Sigmoid colon (tissue), 7 donors: ENCODE measurements around the gene IZUMO2. TPM values are rescaled to one million over a fixed set of nuclear protein-coding genes. Genes with fewer than 3 reads are reported as not detected.

Experiments used
- DNase-seq: peaks from one replicate; pipeline ENCODE4 v3.0.0-alpha.2; 2019
- H3K27ac ChIP-seq, 4 donors: fragments of 200-600 bp; sonication (generic); one replicate each; pipeline ENCODE4 v1.5.1; 2016 to 2019; ENCODE audit warnings: mild to moderate bottlenecking in 1 of 4
- H3K27me3 ChIP-seq, 3 donors: fragments of 200-600 bp; sonication (generic); one replicate each; pipeline ENCODE4 v1.5.1; 2019; ENCODE audit warnings: mild to moderate bottlenecking in 1 of 3
- H3K36me3 ChIP-seq, 4 donors: fragments of 200-600 bp; sonication (generic); one replicate each; pipeline ENCODE4 v1.5.1; 2016 to 2019
- H3K4me1 ChIP-seq, 4 donors: fragments of 200-600 bp; sonication (generic); one replicate each; pipeline ENCODE4 v1.5.1; 2017 to 2019
- H3K4me3 ChIP-seq, 4 donors: fragments of 200-600 bp; sonication (generic); one replicate each; pipeline ENCODE4 v1.5.1; 2017 to 2019; ENCODE audit warnings: mild to moderate bottlenecking in 2 of 4, moderate library complexity in 1 of 4
- H3K9me3 ChIP-seq, 4 donors: fragments of 200-600 bp in 3 of 4; sonication (generic) in 3 of 4; one replicate each; pipeline versions ENCODE4 v1.5.1 to v1.6.1; 2013 to 2019
- EP300 ChIP-seq, 4 donors: sonication (generic); formaldehyde crosslinking; IDR thresholded peaks; one replicate each; pipeline ENCODE4 v1.6.1; 2017; ENCODE audit warnings: antibody characterized with exemption in 4 of 4
- POLR2A ChIP-seq, 2 donors: fragments of 450-650 bp; IDR thresholded peaks; one replicate each; pipeline ENCODE4 v1.6.1; 2016; ENCODE audit warnings: antibody characterized with exemption in 2 of 2, mild to moderate bottlenecking in 2 of 2, moderate library complexity in 2 of 2
- POLR2AphosphoS5 ChIP-seq, 4 donors: sonication (generic); formaldehyde crosslinking; IDR thresholded peaks; one replicate each; pipeline ENCODE4 v1.6.1; 2017; ENCODE audit warnings: antibody characterized with exemption in 4 of 4
- WGBS, 2 donors: extraction: QIAGEN DNeasy Blood & Tissue Kit; methylation state at CpG; one replicate each; pipeline ENCODE4 v1.1.7; 2013; 5-methylcytosine and 5-hydroxymethylcytosine counted together
- intact Hi-C: fragments of 100-400 bp; cut with DNase I; formaldehyde crosslinking; loops from one replicate; pipeline ENCODE4 v1.15.1; 2023
- polyA plus RNA-seq, 3 donors: library from polyadenylated mRNA; stranded (reverse); fragments of 200-250 nt; gene quantifications; one replicate each; pipeline ENCODE4 v1.2.3, GENCODE V29; 2013
- total RNA-seq, 4 donors: library from RNA; depleted of rRNA; stranded (reverse); fragments of >200 nt; gene quantifications; one replicate each; pipeline ENCODE4 v1.1.0, GENCODE V29; 2016
- TF ChIP-seq, protein P1 (sequence below), 4 experiments: fragments of 450-650 bp in 3 of 4; fragments of 200-600 bp in 1 of 4; IDR thresholded peaks; one replicate each; pipeline ENCODE4 v1.5.1; 2016 to 2019; ENCODE audit warnings: antibody characterized with exemption in 4 of 4, mild to moderate bottlenecking in 3 of 4, moderate library complexity in 2 of 4
- donor health status: healthy with polysubstance abuse.
- donor health status: Bipolar disorder and iron deficiency.
- donor health status: healthy.

IZUMO2 gene
- total and polyA plus RNA-seq, 7 donors, result not detected

DNA sequence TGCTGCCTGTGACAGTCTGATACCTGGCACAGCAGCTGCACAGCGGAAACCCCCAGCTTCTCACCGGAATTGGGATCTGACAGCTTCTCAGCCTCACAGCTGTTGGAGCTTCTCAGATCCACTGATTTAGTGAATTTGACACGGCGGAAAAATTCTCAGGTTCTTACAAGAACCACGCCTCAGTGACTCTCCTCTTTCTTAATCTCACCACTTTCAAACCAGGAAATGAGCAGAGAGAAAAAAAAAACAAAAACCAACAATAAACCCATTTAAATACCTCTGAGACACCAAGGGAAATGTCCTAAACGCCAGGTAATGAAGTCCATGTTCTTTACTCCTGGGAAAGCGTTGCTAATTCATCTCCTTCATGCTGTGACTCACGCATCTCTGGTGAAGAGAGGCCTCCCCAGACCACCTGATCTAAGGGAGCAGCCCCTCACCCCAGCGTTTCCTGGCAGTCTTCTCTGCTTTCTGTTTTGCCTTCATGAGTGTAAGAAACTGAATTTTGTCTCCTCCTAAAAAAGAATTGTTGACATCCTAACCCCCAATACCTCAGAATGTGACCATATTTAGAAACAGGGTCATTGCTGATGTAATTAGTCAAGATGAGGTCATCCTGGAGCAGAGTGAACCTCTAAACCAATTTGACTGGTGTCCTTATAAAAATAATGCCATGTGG is 15.9 kb upstream of the IZUMO2 start:
- 11 to 47% methylated on average over 9 of the region's 9 CpGs for WGBS, 2 donors
- TF ChIP-seq POLR2AphosphoS5 (IDR thresholded peaks at IDR 0.05), result no peak
- TF ChIP-seq POLR2A (IDR thresholded peaks at IDR 0.05), result no peak
- no peak for TF ChIP-seq EP300 (IDR thresholded peaks at IDR 0.05)
- TF ChIP-seq, protein P1, sequence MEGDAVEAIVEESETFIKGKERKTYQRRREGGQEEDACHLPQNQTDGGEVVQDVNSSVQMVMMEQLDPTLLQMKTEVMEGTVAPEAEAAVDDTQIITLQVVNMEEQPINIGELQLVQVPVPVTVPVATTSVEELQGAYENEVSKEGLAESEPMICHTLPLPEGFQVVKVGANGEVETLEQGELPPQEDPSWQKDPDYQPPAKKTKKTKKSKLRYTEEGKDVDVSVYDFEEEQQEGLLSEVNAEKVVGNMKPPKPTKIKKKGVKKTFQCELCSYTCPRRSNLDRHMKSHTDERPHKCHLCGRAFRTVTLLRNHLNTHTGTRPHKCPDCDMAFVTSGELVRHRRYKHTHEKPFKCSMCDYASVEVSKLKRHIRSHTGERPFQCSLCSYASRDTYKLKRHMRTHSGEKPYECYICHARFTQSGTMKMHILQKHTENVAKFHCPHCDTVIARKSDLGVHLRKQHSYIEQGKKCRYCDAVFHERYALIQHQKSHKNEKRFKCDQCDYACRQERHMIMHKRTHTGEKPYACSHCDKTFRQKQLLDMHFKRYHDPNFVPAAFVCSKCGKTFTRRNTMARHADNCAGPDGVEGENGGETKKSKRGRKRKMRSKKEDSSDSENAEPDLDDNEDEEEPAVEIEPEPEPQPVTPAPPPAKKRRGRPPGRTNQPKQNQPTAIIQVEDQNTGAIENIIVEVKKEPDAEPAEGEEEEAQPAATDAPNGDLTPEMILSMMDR (IDR thresholded peaks at IDR 0.05), result no peak
- intact Hi-C loops, result no loop called here
- Histone ChIP-seq H3K4me1 (no peaks in the 10 kb centered on the region), H3K36me3 (no peaks in the 10 kb centered on the region), H3K9me3 (no peaks in the 10 kb centered on the region), H3K4me3 (no peak overlapping the region), H3K27ac (no peak overlapping the region), H3K27me3 (peaks cover 0 to 29% (median 8%) of the 10 kb centered on the region in 3 donors)
- DNase-seq, result no peak

DNA sequence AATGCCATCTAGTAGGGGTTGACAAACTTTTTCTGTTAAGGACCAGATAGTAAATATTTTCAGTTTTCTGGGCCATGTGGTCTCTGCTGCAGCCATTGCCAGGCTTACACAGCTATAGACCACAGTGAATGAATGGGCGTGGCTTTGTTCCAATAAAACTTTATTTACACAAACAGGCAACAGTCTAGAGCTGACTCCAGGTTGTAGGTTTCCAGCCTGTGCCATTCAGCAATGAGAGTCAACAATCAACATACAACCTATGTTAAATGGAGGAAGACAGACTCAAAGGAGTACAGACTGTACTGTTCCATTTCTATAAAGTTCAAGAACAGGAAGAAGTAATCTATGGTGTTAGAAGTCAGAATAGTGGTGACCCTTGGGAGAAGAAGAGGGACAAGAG is 15.2 kb upstream of the IZUMO2 start:
- no peak overlapping the region for H3K27ac ChIP-seq
- peaks cover 0 to 35% (median 8%) of the 10 kb centered on the region in 3 donors for H3K27me3 ChIP-seq
- H3K4me3 ChIP-seq, result no peak overlapping the region
- no peaks in the 10 kb centered on the region for H3K36me3 ChIP-seq
- no peak for TF ChIP-seq EP300 (IDR thresholded peaks at IDR 0.05)
- H3K4me1 ChIP-seq, result no peaks in the 10 kb centered on the region
- no peaks in the 10 kb centered on the region for H3K9me3 ChIP-seq
- no peak for DNase-seq
- intact Hi-C loops, result no loop called here
- 10 to 60% methylated on average over 1 of the region's 1 CpG for WGBS, 2 donors

DNA sequence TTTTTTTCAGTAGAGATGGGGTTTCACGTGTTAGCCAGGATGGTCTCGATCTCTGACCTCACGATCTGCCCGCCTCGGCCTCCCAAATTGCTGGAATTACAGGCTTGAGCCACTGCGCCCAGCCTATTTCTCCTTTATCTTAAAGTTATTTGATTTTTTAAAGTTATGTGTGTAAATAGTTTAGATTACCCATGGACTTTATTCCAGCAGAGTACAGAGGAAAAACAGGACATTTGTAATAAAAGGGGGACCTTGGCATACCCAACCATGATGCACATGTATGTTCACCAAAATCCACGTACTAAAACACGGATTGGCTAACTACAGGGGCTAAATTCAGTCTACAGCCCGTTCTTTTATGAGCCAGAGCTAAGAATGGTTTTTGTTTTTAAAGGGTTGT is 13.7 kb upstream of the IZUMO2 start:
- Histone ChIP-seq H3K4me1 (no peaks in the 10 kb centered on the region), H3K9me3 (no peaks in the 10 kb centered on the region), H3K27me3 (peaks cover 0 to 32% (median 8%) of the 10 kb centered on the region in 3 donors), H3K27ac (no peak overlapping the region), H3K4me3 (no peak overlapping the region), H3K36me3 (no peaks in the 10 kb centered on the region)
- 20 to 72% methylated on average over 9 of the region's 9 CpGs for whole genome bisulfite sequencing, 2 donors
- intact Hi-C loops, result no loop called here
- TF ChIP-seq POLR2A (IDR thresholded peaks at IDR 0.05), result no peak
- TF ChIP-seq EP300 (IDR thresholded peaks at IDR 0.05), result no peak
- TF ChIP-seq, protein P1 (IDR thresholded peaks at IDR 0.05), result no peak
- no peak for TF ChIP-seq POLR2AphosphoS5 (IDR thresholded peaks at IDR 0.05)
- DNase-seq, result no peak

DNA sequence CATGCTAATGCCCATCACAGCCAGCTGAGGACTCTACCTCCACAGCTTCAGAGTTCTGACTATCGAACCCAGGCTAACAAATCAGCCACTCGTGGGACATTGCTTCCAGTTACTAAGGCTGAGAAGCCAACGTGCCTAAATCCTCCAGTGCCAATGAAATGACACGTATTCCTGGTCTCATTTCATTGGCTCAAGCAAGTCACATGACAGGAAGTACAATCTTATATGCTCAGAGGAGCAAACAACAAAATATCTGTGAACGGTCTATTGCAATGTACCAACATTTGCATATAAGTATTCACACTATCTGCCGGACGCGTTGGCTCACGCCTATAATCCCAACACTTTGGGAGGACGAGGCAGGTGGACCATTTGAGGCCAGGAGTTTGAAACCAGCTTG is 12.8 kb upstream of the IZUMO2 start:
- Histone ChIP-seq H3K36me3 (no peaks in the 10 kb centered on the region), H3K27ac (no peak overlapping the region), H3K4me1 (no peaks in the 10 kb centered on the region), H3K4me3 (no peak overlapping the region), H3K9me3 (no peaks in the 10 kb centered on the region), H3K27me3 (peaks cover 0 to 29% (median 4%) of the 10 kb centered on the region in 3 donors)
- TF ChIP-seq EP300 (IDR thresholded peaks at IDR 0.05), result no peak
- TF ChIP-seq POLR2AphosphoS5 (IDR thresholded peaks at IDR 0.05), result no peak
- TF ChIP-seq, protein P1 (IDR thresholded peaks at IDR 0.05), result no peak
- no peak for TF ChIP-seq POLR2A (IDR thresholded peaks at IDR 0.05)
- intact Hi-C loops, result no loop called here
- 88 to 89% methylated on average over 10 of the region's 10 CpGs for WGBS, 2 donors
- no peak for DNase-seq

DNA sequence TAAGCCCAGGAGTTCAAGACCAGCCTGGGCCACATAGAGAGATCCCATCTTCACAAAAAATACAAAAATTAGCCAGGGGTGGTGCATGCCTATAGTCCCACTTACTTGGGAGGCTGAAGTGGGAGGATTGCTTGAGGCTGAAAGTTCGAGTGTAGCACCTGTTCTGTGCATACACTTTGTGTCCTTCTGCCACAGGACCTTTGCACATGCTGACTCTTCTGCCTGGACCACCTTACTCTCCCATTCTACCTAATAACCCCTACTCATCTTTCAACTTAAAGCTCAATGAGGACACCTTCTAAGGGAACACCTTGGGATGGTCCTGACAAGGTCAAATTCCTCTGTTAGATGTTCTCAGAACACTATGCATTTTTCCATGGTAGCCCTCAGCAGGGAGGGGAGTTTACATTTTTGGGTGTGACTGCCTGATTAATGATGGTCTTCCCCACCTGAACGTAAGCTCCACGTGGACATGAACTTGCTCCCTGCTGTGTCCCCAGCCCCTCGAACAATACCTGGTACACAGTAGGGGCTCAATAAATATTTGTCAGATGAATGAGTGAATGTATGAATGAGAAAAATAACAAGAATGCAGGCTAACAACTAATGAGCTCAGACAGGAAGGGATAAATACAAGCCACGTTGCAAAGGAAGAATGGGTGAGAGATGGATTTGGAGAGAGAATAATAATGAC is 11.2 kb upstream of the IZUMO2 start:
- Histone ChIP-seq H3K4me1 (no peaks in the 10 kb centered on the region), H3K4me3 (no peak overlapping the region), H3K27me3 (peaks cover 0 to 17% (median 0%) of the 10 kb centered on the region in 3 donors), H3K9me3 (no peaks in the 10 kb centered on the region), H3K27ac (no peak overlapping the region), H3K36me3 (no peaks in the 10 kb centered on the region)
- TF ChIP-seq POLR2A (IDR thresholded peaks at IDR 0.05) (no peak), POLR2AphosphoS5 (IDR thresholded peaks at IDR 0.05) (no peak), EP300 (IDR thresholded peaks at IDR 0.05) (no peak)
- TF ChIP-seq, protein P1 (IDR thresholded peaks at IDR 0.05), result no peak
- DNase-seq, result no peak
- intact Hi-C loops, result no loop called here
- 65 to 66% methylated on average over 5 of the region's 5 CpGs for WGBS, 2 donors
